Measurements from ENCODE around the gene CST11.

CST11 gene

GRCh38 chr20:23404196-23404595 lies 48.5 kb downstream of the CST11 start:
- Histone ChIP-seq H3K27ac (ENCODE audit: low read length) (no peak overlapping the region), H3K36me3 (ENCODE audit: insufficient read depth, low read depth, low read length) (0 out of 2 replicates have a peak, but pooled peaks cover 13% of the 10 kb centered on the region), H3K4me1 (ENCODE audit: insufficient read depth, low read length) (no peaks in the 10 kb centered on the region), H3K9ac (ENCODE audit: low read depth, low read length) (no peak overlapping the region), H3K4me3 (ENCODE audit: low read length) (no peak overlapping the region), H3K27me3 (ENCODE audit: insufficient read depth, low read length) (no peaks in the 10 kb centered on the region), H3K9me3 (ENCODE audit: insufficient read depth, low read depth, low read length) (no peaks in the 10 kb centered on the region)

- H3K4me1 ChIP-seq (ENCODE audit: insufficient read depth, low read length), result no peaks in the 10 kb centered on the region
- H3K27ac ChIP-seq (ENCODE audit: low read length), result no peak overlapping the region
Measured at GRCh38 chr20:23403751-23404150, 48.9 kb downstream of the CST11 start.

DNA sequence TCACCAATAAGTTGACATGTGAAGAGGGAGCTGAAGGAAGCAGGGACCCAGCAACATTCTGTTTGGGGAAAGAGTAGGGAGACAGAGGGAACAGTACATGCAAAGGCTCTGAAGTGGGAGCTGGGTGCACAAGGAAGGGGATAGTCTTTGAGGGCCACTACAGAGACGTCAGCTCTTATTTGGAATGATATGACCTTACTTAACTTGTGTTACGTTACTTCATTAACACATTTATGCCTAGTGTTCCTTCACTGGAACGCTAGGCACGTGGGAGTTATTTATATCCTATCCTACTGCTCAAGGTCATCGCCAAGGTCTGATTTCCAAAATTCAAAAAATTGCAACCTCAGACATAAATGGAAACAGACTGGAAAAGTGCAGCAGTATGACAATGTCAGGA lies 51.6 kb downstream of the CST11 start:
- Histone ChIP-seq H3K36me3 (ENCODE audit: insufficient read depth, low read depth, low read length) (peaks cover 26% of the 10 kb centered on the region; the same call in 1 of the 2 replicates), H3K9ac (ENCODE audit: low read depth, low read length) (no peak overlapping the region), H3K27me3 (ENCODE audit: insufficient read depth, low read length) (no peaks in the 10 kb centered on the region), H3K9me3 (ENCODE audit: insufficient read depth, low read depth, low read length) (no peaks in the 10 kb centered on the region), H3K4me1 (ENCODE audit: insufficient read depth, low read length) (no peaks in the 10 kb centered on the region), H3K27ac (ENCODE audit: low read length) (no peak overlapping the region), H3K4me3 (ENCODE audit: low read length) (no peak overlapping the region)

More at GRCh38 chr20:23403751-23404150, 48.9 kb downstream of the CST11 start:
- no peak overlapping the region for H3K4me3 ChIP-seq (ENCODE audit: low read length)
- H3K27me3 ChIP-seq (ENCODE audit: insufficient read depth, low read length), result no peaks in the 10 kb centered on the region
- H3K9me3 ChIP-seq (ENCODE audit: insufficient read depth, low read depth, low read length), result no peaks in the 10 kb centered on the region
- 0 out of 2 replicates have a peak, but pooled peaks cover 13% of the 10 kb centered on the region for H3K36me3 ChIP-seq (ENCODE audit: insufficient read depth, low read depth, low read length)
- H3K9ac ChIP-seq (ENCODE audit: low read depth, low read length), result no peak overlapping the region
